ENCODE data around the gene PTPRK.

PTPRK gene

GRCh38 chr6:128242765-128243403, 277.5 kb downstream of the PTPRK start:
- peak; percentile 77 for DNase-seq

- no peak for DNase-seq
Observed at GRCh38 chr6:128241216-128241615, 279.2 kb downstream of the PTPRK start.

GRCh38 chr6:128240024-128240428, 280.4 kb downstream of the PTPRK start:
- no peak for DNase-seq

- DNase-seq = no peak
Observed at GRCh38 chr6:128239146-128239545, 281.3 kb downstream of the PTPRK start.

GRCh38 chr6:128238225-128238624, 282.2 kb downstream of the PTPRK start:
- no peak for DNase-seq

- peak; percentile 61 for DNase-seq
Observed at GRCh38 chr6:128235556-128235955, 284.8 kb downstream of the PTPRK start.

GRCh38 chr6:128233531-128233930, 286.9 kb downstream of the PTPRK start:
- DNase-seq = no peak

- DNase-seq = no peak
Observed at GRCh38 chr6:128230267-128230989, 290.0 kb downstream of the PTPRK start.

GRCh38 chr6:128225612-128226011, 294.8 kb downstream of the PTPRK start:
- DNase-seq = no peak

- no peak for DNase-seq
Observed at GRCh38 chr6:128216917-128217316, 303.5 kb downstream of the PTPRK start.

- peak; percentile 76 for DNase-seq
Observed at GRCh38 chr6:128209771-128210170, 310.6 kb downstream of the PTPRK start.

GRCh38 chr6:128208851-128209580, 311.4 kb downstream of the PTPRK start:
- DNase-seq = peak; percentile 53

GRCh38 chr6:128208078-128208477, 312.3 kb downstream of the PTPRK start:
- peak; percentile 45 for DNase-seq

GRCh38 chr6:128206610-128207426, 313.6 kb downstream of the PTPRK start:
- no peak for DNase-seq

GRCh38 chr6:128204616-128205015, 315.8 kb downstream of the PTPRK start:
- peak; percentile 75 for DNase-seq

- no peak for DNase-seq
Observed at GRCh38 chr6:128202169-128202765, 318.1 kb downstream of the PTPRK start.

- no peak for DNase-seq
Observed at GRCh38 chr6:128200789-128201188, 319.6 kb downstream of the PTPRK start.

GRCh38 chr6:128199461-128199860, 320.9 kb downstream of the PTPRK start:
- DNase-seq = no peak

GRCh38 chr6:128192972-128193371, 327.4 kb downstream of the PTPRK start:
- no peak for DNase-seq

- DNase-seq = no peak
Observed at GRCh38 chr6:128188678-128189077, 331.7 kb downstream of the PTPRK start.

GRCh38 chr6:128186729-128187128, 333.7 kb downstream of the PTPRK start:
- DNase-seq = peak; percentile 55

GRCh38 chr6:128179876-128180438, 340.4 kb downstream of the PTPRK start:
- DNase-seq = no peak

All from fibroblast of skin of scalp (primary cell).